GM10266 (cell line): ENCODE data around the gene ELF2.
"Not testable (repeated sequence)": the region's sequence is repeated elsewhere in the genome, so short reads cannot be mapped to it uniquely, and the experiment has no call there.

Experiments
- DNase-seq: peaks from one replicate; pipeline ENCODE4 v3.0.0; 2012; ENCODE audit errors: extremely low spot score
- TF ChIP-seq, protein P1 (sequence below): IDR thresholded peaks from 2 replicates; pipeline ENCODE4 v1.5.1; 2012; ENCODE audit warnings: mild to moderate bottlenecking, low read depth; ENCODE audit not compliant: control insufficient read depth, insufficient read depth; ENCODE audit errors: missing control alignments

ELF2 gene

DNA sequence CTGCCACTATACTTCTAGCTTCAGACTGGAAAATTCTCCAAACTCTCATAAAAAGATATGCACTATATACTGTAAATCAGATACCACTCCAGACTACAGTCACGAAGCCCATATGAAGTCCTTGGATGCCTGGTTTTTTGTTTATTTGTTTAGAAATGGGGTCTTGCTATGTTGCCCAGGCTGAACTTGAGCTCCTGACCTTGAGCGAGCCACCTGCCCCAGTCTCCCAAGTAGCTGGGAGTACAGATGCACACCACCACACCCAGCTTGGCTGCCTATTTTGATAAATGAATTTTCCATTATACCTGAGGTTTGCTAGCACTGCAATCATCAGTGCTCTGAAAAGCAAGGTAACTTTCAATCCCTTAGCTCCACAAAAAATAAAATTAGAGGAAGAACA, 53.1 kb downstream of the ELF2 start:
- TF ChIP-seq, protein P1, sequence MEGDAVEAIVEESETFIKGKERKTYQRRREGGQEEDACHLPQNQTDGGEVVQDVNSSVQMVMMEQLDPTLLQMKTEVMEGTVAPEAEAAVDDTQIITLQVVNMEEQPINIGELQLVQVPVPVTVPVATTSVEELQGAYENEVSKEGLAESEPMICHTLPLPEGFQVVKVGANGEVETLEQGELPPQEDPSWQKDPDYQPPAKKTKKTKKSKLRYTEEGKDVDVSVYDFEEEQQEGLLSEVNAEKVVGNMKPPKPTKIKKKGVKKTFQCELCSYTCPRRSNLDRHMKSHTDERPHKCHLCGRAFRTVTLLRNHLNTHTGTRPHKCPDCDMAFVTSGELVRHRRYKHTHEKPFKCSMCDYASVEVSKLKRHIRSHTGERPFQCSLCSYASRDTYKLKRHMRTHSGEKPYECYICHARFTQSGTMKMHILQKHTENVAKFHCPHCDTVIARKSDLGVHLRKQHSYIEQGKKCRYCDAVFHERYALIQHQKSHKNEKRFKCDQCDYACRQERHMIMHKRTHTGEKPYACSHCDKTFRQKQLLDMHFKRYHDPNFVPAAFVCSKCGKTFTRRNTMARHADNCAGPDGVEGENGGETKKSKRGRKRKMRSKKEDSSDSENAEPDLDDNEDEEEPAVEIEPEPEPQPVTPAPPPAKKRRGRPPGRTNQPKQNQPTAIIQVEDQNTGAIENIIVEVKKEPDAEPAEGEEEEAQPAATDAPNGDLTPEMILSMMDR: no peak
- DNase-seq: no peak

DNA sequence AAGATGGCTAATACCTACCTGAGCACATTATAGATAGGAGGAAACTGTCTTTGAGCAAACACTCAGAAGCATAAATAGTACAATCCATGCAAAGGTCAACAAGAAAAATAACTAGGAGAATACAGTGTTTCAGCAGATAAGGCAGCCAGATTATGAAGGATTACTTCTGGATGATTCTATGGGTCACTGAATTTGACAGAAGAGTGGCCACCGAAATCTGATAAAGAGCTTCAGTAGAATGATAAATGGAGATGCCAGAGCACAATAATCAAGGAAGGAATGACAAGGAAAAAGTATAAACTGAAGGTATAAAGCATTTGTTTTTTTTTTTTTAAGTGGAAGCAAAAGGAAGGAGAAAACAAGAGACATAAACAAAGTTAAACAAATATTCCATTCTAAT, 58.7 kb downstream of the ELF2 start:
- TF ChIP-seq, protein P1: no peak
- DNase-seq: no peak

- TF ChIP-seq, protein P1: no peak
- no peak for DNase-seq
Measured at GRCh38 chr4:139115226-139115625, 61.8 kb downstream of the ELF2 start.

DNA sequence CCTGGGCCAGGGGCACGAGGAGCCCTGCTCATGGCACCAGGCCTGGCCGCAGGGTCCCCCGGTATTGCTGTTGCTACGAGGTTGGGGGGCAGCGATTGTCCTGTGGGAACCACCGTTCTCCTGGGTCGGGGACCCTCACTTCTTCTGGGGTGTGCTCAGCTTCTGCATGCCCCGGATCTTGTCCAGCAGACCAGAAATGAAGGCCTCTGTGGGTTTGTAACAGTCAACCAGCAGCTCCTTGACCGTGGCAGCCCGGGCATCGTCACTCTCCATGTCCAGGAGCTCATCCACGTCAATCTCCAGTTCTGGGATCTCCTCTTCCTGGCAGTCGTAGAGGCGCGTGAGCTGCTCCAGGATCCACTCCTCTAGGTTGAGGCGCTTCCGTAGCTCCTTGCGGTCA, 62.2 kb downstream of the ELF2 start:
- not testable (repeated sequence) for DNase-seq

DNA sequence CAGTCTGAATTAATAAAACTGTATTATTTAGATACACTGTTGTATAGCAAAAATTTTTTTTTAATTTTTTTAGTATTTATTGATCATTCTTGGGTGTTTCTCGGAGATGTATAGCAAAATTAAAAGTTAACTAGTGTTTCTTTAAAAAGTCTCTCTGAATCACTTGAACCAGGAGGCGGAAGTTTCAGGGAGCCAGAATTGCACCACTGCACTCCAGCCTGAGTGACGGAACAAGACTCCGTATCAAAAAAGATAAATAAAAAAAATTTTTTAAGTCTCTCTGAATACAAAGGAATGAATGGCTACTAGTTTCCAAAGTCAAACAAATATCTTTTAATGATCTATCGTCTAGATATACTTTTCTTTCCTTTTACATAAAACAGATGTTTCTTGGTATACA, 64.4 kb downstream of the ELF2 start:
- DNase-seq: no peak
- TF ChIP-seq, protein P1: no peak

GRCh38 chr4:139108567-139109128, 68.4 kb downstream of the ELF2 start:
- DNase-seq: no peak
- TF ChIP-seq, protein P1: no peak

DNA sequence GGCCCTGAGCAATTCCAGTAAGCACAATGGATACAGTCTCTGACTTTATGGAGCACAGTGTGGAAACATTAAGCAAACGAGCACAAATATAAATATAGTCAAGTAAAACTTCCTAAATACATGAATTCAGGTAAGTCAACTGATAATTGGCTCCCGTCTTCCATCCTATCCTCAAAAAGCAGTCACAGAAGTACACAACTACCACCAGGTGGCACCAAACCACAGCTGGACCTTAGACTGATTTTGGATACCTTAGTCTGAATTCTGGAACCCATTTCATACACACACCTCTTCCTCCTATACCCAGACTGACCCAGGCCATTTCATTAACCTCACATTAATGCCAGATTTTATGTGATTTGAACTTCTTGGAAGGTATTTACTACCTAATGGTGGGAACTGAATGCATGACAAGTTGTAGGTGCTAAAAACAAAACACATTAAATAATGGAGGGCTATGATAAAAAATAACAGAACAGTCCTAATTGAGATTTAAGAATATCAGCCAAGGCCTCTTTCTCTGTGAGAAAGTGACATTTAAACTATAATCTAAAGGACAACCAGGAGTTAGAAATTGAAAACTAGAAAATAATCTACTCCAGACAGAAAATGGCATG, 77.5 kb downstream of the ELF2 start:
- peak; percentile 72 for DNase-seq
- TF ChIP-seq, protein P1: peak; percentile 85

DNA sequence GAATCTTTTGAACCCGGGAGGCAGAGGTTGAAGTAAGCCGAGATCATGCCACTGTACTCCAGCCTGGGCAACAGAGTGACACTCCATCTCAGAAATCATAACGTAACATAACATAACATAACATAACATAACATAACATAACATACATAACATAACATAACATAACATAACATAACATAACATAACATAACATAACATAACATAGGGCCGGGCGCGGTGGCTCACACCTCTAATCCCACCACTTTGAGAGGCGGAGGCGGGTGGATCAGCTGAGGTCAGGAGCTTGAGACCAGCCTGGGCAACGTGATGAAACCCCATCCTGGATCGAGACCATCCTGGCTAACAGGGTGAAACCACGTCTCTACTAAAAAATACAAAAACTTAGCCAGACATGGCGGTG, 84.7 kb downstream of the ELF2 start:
- TF ChIP-seq, protein P1: no peak
- no peak for DNase-seq
